C4-2B (cell line): ENCODE results near the gene ENAH.

Experiments
- ZFX ChIP-seq: fragments of 450-650 bp; IDR thresholded peaks from 2 replicates; pipeline ENCODE4 v1.6.1; 2017
- TF ChIP-seq, protein P1 (sequence below): fragments of 450-650 bp; conservative IDR thresholded peaks from 2 replicates; pipeline ENCODE4 v1.5.1; 2017; ENCODE audit warnings: mild to moderate bottlenecking

DNA sequence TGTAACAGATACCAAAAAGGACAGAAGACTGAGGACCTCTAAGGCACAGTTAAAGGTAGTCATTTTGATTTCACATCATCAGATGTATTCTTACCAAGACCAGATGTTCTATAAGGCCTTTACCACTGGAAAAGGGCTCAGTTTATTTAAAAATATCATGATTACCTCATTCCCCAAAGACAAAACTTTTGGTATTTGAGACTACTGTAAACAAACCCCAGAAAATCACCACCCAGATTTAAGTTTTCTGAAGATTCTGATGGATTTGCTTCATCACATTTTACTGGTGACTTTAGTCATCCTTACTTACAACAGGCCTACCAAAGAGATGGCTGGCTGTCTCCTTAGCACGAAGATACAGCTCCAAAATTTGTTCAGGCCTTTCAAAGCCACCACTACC lies 8.3 kb downstream of the ENAH start:
- TF ChIP-seq, protein P1, sequence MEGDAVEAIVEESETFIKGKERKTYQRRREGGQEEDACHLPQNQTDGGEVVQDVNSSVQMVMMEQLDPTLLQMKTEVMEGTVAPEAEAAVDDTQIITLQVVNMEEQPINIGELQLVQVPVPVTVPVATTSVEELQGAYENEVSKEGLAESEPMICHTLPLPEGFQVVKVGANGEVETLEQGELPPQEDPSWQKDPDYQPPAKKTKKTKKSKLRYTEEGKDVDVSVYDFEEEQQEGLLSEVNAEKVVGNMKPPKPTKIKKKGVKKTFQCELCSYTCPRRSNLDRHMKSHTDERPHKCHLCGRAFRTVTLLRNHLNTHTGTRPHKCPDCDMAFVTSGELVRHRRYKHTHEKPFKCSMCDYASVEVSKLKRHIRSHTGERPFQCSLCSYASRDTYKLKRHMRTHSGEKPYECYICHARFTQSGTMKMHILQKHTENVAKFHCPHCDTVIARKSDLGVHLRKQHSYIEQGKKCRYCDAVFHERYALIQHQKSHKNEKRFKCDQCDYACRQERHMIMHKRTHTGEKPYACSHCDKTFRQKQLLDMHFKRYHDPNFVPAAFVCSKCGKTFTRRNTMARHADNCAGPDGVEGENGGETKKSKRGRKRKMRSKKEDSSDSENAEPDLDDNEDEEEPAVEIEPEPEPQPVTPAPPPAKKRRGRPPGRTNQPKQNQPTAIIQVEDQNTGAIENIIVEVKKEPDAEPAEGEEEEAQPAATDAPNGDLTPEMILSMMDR: no peak
- no peak for TF ChIP-seq ZFX
